Measurements from ENCODE around the gene RFT1.

DNA sequence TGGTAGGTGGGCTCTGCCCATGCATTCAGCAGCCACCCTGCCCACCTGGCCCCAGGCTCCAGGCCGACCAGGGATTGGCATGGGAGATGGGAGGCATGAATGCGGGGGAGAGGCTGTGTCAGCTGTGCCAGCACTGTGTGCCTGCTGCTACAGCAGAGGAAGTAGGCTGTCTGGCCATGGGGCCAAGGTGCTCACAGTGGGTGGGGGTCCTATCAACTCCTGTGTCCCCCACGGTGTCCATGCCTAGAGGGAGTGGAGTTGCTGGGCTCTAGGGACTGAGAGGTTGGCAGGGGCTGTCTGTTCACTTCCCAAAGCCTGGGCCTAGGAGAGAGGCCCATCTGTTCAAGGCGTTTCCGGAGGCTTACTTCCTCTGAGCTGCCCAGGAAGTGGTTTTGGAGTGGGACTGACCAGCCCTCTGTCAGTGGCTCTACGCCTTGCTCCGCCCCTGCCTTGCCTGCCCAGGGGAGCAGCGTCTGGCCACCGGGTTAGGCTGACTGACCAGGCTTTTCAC lies 36.6 kb upstream of the RFT1 start:
- TF ChIP-seq, protein P1, sequence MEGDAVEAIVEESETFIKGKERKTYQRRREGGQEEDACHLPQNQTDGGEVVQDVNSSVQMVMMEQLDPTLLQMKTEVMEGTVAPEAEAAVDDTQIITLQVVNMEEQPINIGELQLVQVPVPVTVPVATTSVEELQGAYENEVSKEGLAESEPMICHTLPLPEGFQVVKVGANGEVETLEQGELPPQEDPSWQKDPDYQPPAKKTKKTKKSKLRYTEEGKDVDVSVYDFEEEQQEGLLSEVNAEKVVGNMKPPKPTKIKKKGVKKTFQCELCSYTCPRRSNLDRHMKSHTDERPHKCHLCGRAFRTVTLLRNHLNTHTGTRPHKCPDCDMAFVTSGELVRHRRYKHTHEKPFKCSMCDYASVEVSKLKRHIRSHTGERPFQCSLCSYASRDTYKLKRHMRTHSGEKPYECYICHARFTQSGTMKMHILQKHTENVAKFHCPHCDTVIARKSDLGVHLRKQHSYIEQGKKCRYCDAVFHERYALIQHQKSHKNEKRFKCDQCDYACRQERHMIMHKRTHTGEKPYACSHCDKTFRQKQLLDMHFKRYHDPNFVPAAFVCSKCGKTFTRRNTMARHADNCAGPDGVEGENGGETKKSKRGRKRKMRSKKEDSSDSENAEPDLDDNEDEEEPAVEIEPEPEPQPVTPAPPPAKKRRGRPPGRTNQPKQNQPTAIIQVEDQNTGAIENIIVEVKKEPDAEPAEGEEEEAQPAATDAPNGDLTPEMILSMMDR (IDR thresholded peaks at IDR 0.05) = no peak
- TF ChIP-seq POLR2A (IDR thresholded peaks at IDR 0.05) = no peak
